ENCODE data around the gene LIPN. TPM values are rescaled to one million over a fixed set of nuclear protein-coding genes. Genes with fewer than 3 reads are reported as not detected.

The LIPN gene
- total and polyA plus RNA-seq, 2 experiments from 2014 or later: not detected

DNA sequence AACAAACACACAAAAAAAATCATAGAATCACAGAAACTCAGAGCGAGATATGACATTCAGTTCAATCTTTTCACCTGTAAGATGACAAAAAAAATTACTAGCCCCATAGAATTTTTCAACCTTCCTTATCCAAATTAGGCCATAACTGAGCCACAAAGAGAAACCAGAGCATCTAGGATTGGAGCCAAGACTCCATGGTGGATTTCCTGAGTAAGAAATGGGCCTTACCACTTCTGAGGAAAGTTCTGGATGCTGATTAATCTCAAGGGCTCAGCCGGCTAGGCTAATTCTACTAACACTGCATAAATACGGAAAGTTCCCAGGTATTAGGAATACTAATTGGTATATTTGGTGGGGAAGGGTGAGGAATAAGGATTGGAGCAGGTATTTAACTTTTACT lies 59.5 kb downstream of the LIPN start:
- DNase-seq (ENCODE audit: low spot score): no peak
- Histone ChIP-seq H3K4me1 (ENCODE audit: insufficient read depth) (no peaks in the 10 kb centered on the region), H3K27me3 (ENCODE audit: insufficient read depth) (no peaks in the 10 kb centered on the region), H3K4me3 (no peak overlapping the region), H3K9me2 (ENCODE audit: insufficient read depth) (no peaks in the 10 kb centered on the region), H3K27ac (ENCODE audit: low read depth) (no peak overlapping the region), H3K36me3 (ENCODE audit: insufficient read depth) (no peaks in the 10 kb centered on the region), H2AFZ (no peak overlapping the region), H3K4me2 (no peak overlapping the region), H3K79me2 (replicated peaks; ENCODE audit: insufficient read depth) (no peaks in the 10 kb centered on the region), H4K20me1 (replicated peaks; ENCODE audit: insufficient read depth) (no peaks in the 10 kb centered on the region), H3F3A (replicated peaks; ENCODE audit: low read depth) (no peaks in the 10 kb centered on the region)
- no peak overlapping the region for H3K27ac Mint-ChIP-seq
- H3K9me3 Mint-ChIP-seq: no peaks in the 10 kb centered on the region
- ATAC-seq: no peak
- no peaks in the 10 kb centered on the region for H3K27me3 Mint-ChIP-seq (ENCODE audit: insufficient read depth, low read depth, poor library complexity)
- no peaks in the 10 kb centered on the region for H3K36me3 Mint-ChIP-seq (ENCODE audit: low read depth)
- no peak overlapping the region for H3K4me3 Mint-ChIP-seq
- TF ChIP-seq ZNF114 (CRISPR knock-in tag; IDR thresholded peaks at IDR 0.05): no peak
- no peak for TF ChIP-seq CREB1 (CRISPR knock-in tag; IDR thresholded peaks at IDR 0.05; ENCODE audit: low read depth)
- TF ChIP-seq, protein P1, sequence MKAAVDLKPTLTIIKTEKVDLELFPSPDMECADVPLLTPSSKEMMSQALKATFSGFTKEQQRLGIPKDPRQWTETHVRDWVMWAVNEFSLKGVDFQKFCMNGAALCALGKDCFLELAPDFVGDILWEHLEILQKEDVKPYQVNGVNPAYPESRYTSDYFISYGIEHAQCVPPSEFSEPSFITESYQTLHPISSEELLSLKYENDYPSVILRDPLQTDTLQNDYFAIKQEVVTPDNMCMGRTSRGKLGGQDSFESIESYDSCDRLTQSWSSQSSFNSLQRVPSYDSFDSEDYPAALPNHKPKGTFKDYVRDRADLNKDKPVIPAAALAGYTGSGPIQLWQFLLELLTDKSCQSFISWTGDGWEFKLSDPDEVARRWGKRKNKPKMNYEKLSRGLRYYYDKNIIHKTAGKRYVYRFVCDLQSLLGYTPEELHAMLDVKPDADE (IDR thresholded peaks at IDR 0.05): no peak
- no peak for TF ChIP-seq STAT1 (IDR thresholded peaks at IDR 0.05; ENCODE audit: unreplicated experiment)
- TF ChIP-seq ZNF331 (CRISPR knock-in tag; IDR thresholded peaks at IDR 0.05; ENCODE audit: low read depth): no peak
- no peak for TF ChIP-seq JUNB (IDR thresholded peaks at IDR 0.05; ENCODE audit: unreplicated experiment)
- no peak for TF ChIP-seq EZH2phosphoT487 (IDR thresholded peaks at IDR 0.05; ENCODE audit: unreplicated experiment)
- TF ChIP-seq POLR2AphosphoS5 (IDR thresholded peaks at IDR 0.05; ENCODE audit: low read depth): no peak
- no peak for TF ChIP-seq REST (IDR thresholded peaks at IDR 0.05; ENCODE audit: unreplicated experiment)
- no peaks in the 10 kb centered on the region for H3K4me1 Mint-ChIP-seq

- H4K20me1 ChIP-seq (replicated peaks; ENCODE audit: insufficient read depth): no peaks in the 10 kb centered on the region
- Mint-ChIP-seq H3K27ac (no peak overlapping the region), H3K4me3 (no peak overlapping the region), H3K36me3 (ENCODE audit: low read depth) (no peaks in the 10 kb centered on the region), H3K27me3 (ENCODE audit: insufficient read depth, low read depth, poor library complexity) (no peaks in the 10 kb centered on the region), H3K4me1 (no peaks in the 10 kb centered on the region), H3K9me3 (no peaks in the 10 kb centered on the region)
- H3K9me2 ChIP-seq (ENCODE audit: insufficient read depth): no peaks in the 10 kb centered on the region
- ATAC-seq (no peak), DNase-seq (ENCODE audit: low spot score) (no peak)
- H3F3A ChIP-seq (replicated peaks; ENCODE audit: low read depth): no peaks in the 10 kb centered on the region
- H3K79me2 ChIP-seq (replicated peaks; ENCODE audit: insufficient read depth): no peaks in the 10 kb centered on the region
- no peak overlapping the region for H3K27ac ChIP-seq (ENCODE audit: low read depth)
- H3K27me3 ChIP-seq (ENCODE audit: insufficient read depth): no peaks in the 10 kb centered on the region
- H3K4me2 ChIP-seq: no peak overlapping the region
- H3K4me1 ChIP-seq (ENCODE audit: insufficient read depth): no peaks in the 10 kb centered on the region
- H2AFZ ChIP-seq: no peak overlapping the region
- H3K4me3 ChIP-seq: no peak overlapping the region
- no peaks in the 10 kb centered on the region for H3K36me3 ChIP-seq (ENCODE audit: insufficient read depth)
- no peak for TF ChIP-seq REST (IDR thresholded peaks at IDR 0.05; ENCODE audit: unreplicated experiment)
- no peak for TF ChIP-seq EZH2 (IDR thresholded peaks at IDR 0.05; ENCODE audit: low read depth, unreplicated experiment)
- TF ChIP-seq STAT1 (IDR thresholded peaks at IDR 0.05; ENCODE audit: unreplicated experiment): no peak
- TF ChIP-seq, protein P2, sequence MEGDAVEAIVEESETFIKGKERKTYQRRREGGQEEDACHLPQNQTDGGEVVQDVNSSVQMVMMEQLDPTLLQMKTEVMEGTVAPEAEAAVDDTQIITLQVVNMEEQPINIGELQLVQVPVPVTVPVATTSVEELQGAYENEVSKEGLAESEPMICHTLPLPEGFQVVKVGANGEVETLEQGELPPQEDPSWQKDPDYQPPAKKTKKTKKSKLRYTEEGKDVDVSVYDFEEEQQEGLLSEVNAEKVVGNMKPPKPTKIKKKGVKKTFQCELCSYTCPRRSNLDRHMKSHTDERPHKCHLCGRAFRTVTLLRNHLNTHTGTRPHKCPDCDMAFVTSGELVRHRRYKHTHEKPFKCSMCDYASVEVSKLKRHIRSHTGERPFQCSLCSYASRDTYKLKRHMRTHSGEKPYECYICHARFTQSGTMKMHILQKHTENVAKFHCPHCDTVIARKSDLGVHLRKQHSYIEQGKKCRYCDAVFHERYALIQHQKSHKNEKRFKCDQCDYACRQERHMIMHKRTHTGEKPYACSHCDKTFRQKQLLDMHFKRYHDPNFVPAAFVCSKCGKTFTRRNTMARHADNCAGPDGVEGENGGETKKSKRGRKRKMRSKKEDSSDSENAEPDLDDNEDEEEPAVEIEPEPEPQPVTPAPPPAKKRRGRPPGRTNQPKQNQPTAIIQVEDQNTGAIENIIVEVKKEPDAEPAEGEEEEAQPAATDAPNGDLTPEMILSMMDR (conservative IDR thresholded peaks at IDR 0.05; ENCODE audit: low read depth in 2 of 2): no peak
- TF ChIP-seq ZNF331 (CRISPR knock-in tag; IDR thresholded peaks at IDR 0.05; ENCODE audit: low read depth): no peak
- TF ChIP-seq, protein P1 (IDR thresholded peaks at IDR 0.05): no peak
- no peak for TF ChIP-seq ZNF114 (CRISPR knock-in tag; IDR thresholded peaks at IDR 0.05)
- TF ChIP-seq POLR2AphosphoS5 (IDR thresholded peaks at IDR 0.05; ENCODE audit: low read depth): no peak
- TF ChIP-seq CREB1 (CRISPR knock-in tag; IDR thresholded peaks at IDR 0.05; ENCODE audit: low read depth): no peak
- TF ChIP-seq EZH2phosphoT487 (IDR thresholded peaks at IDR 0.05; ENCODE audit: unreplicated experiment): no peak
- TF ChIP-seq JUNB (IDR thresholded peaks at IDR 0.05; ENCODE audit: unreplicated experiment): no peak
Observed at GRCh38 chr10:88820748-88821401, 61.1 kb downstream of the LIPN start.

Data from GM23338 (cell line).